SK-MEL-5 (cell line): Measurements from ENCODE around the gene NPL. TPM values are rescaled to one million over a fixed set of nuclear protein-coding genes. Genes with fewer than 3 reads are reported as not detected.

Source experiments
- DNase-seq: peaks from one replicate; pipeline ENCODE4 v3.0.0-alpha.2; 2016; ENCODE audit warnings: low read depth, low spot score
- in situ Hi-C: cut with HindIII; loops from 2 replicates; pipeline ENCODE4 v1.10.0; 2016; ENCODE audit warnings: low sequenced_read_pairs, high pct_unique_total_duplicates, low pct_unique_long_range_greater_than_20kb
- total RNA-seq: library from RNA; depleted of rRNA; stranded (reverse); fragments of >200 nt; shearing (Covaris generic); gene quantifications from 2 replicates; pipeline ENCODE4 v1.2.3, GENCODE V29; 2014

NPL gene
- total RNA-seq, 1 experiment from 2014 or later: 7.0 TPM

DNA sequence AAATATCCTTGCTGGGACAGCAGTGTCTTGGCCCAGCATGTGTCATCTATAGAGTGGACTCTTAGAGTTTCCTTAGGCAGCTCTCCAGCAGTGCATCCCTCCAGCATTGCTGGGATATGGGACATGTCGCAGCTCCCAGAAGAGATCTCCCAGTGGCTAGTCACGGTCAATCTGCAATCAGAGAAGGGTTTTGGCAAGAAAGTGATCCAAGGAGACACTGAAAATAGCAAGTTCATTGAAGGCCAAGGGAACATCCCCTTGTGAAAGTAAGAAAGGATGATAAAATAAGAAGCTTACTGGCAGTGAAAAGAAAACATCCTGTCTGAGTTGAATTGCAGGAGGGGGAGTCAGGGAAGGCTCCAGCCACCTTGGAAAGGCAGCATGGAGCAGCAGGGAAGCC lies 19.3 kb upstream of the NPL start:
- DNase-seq: no peak
- in situ Hi-C loops: no loop called here

DNA sequence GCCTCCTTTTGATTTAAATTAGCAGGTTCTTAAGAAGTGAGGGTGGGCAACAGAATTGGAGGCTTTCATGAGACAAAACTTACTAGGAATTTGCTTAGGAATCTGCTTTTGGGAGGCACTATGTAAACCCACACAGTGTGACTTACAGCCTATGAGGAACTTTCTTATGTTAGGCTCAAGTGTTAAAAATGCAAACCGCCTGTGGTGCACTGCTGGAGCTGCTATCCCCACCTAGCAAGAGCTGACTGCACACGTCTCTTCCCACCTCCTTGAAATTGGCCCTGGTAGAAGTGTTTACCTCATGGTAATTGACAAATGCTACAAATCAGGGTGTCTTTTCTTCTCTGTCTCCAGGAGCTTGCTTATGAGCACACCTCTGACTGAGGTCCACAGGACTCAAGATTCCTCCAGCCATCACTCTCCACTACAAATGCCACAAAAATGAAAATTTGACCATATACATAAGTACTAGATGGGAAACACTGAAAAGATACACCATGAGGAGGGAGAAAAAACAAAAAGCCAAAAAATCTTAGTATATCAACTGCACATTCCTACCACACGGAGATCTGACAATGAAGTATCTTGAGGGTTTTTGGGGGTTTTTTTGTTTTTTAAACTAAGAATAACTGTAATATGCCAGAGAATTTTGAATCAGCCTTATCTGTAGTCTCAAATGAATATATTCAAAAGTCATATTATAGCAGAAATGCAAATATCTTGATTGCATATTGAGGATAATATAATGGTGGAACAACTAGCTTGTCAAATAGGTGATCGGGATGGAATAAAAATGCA lies 18.2 kb upstream of the NPL start:
- no peak for DNase-seq
- in situ Hi-C loops: no loop called here

DNA sequence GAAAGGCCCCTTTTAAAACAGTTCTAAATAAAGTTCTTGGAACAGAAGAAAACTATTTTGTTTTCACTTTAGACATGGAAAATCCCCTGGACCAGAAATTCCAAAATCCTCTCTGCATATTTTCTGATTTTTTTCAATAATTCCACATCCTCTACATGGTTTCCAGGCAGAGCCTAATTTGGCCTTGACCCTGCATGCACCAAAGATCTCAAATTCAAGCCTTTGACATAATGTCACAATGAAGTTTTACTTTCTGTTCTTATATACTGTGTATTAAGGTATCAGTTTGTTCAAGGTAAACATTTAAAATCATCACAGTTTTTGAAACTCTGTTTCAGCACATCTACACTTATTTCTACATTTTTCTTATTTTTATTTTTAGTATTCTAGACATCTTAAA lies 12.2 kb upstream of the NPL start:
- in situ Hi-C loops: no loop called here
- DNase-seq: no peak

DNA sequence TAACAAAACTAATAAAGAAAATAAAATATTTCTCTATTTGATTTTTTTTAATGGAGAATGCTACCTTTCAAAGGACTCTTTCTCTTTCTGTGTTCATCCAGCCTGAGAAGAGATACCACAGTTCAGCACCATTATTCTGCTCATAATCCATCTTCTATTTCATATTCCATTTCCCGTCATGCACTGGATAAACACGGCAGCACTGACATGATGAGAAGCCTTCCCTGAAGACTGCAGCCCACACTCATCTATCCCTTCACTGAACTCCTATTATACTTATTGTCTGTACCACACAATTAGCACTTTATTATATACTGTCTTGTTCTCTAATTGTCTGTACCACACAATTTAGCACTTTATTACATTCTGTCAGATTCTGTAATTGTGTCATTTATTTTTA lies 10.7 kb upstream of the NPL start:
- in situ Hi-C loops: no loop called here

DNA sequence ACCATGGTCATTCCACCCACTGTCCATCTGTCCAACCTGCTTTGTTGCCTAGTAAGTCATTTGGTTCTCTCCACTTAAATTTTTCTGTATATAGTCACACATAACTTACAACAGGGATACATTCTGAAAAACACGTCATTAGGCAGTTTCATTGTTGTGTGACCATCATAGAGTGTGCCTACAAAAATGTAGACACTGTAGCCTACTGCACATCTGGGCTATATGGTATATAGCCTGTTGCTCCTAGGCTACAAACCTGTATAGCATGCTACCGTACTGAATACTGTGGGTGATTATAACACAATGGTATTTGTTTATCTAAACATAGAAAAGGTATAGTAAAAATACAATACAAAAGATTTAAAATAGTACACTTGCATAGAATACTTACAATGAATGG lies 10.0 kb upstream of the NPL start:
- in situ Hi-C loops: no loop called here

More for the DNA sequence above, 10.7 kb upstream of the NPL start:
- no peak for DNase-seq

DNA sequence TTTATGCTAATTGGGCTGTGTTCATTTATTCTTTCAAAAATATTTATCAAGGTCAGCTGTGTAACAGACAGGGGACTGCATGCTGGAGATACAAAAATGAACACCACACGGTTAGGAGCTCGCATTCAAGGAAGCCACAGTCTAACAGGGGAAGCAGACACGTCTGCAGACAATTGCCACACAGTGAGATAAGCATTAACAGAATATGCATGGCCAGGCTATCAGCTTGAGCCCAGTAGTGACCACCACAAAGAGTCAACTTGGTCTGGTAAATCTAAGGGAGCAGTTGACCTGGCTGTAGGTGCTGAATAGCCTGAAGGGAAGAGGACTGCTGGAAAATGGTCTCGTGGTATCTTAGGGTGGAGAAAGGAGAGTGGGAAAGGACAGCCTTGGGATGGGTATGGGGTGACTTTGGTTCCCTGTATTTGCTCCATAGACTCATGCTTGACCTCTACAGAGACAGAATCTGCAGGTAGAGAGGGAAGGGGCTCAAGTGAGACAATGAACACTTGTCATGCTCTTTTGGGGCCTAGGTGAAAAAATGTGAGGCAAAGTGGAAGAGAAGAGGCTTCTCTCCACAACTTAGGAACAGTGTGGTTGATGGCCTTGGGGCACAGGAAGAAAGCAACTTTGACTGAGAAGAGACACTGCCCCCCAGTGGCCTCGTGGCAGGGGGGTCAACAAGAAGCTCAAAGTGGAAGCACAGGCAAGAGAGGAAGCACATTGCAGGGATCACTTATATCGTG lies 7.6 kb upstream of the NPL start:
- in situ Hi-C loops: no loop called here
- DNase-seq: peak; percentile 77

More for the DNA sequence above, 10.0 kb upstream of the NPL start:
- DNase-seq: no peak

DNA sequence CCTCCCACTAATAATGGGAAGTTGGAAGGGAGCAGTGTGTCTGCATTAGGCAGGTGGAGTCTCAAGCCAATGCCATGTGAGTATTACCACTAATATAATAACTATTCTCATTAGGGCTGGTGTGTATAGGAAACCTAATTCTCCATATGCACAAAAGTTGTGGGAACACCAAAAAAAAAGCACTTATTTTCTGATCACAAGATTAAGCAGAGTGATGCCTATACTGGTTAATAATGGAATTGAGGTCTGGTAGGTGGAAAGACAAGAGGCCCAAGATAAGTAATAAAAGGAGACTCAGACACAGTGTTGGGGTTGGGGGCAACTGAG lies 7.0 kb upstream of the NPL start:
- in situ Hi-C loops: no loop called here
- no peak for DNase-seq

DNA sequence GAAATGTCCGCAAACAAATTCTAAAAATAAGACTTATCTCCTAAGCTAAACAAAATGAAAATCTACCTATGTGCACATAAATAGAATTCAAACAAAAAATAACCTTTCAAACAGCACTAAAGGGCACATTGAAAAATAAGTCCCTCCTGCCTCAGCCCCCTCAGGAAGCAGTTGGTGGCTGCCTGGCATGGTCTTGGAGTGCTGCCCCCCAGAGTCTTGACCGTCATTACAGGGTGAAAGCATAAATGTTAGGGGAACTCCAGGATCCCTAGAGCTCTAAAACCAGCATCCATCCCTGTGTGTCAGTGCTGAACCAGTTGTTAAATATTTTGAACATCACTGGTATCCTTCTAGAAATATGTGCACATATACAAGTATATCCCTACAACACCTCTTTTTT lies 6.5 kb upstream of the NPL start:
- no peak for DNase-seq
- in situ Hi-C loops: no loop called here

DNA sequence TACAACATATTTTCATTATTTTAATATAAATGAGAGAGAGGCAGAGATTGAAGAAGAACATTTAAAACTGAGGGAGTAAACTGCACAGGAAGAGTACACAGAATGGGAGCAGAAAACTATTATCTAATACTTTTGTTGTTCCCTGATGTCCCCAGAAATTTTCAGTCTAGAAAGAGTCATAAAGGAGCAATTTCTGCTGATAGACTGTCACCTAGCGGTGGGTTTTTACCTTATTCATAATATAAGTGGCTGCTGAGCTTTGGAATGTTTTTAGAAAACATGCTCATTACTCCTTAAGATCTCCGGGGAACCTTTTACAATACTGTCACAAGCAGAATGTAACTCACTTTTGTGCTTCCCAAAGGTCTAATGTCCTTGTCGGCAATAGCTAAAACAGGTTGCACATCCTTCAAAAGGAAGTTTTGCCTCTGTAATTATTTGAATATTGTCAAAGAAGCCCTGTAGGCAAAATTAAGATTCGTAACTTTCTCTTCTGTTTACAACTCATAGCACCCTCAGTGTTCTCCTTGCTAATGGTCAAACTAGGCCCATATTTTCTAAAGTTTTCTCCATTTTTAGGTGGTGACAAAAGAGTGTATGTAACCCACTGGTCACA lies 4.9 kb upstream of the NPL start:
- in situ Hi-C loops: no loop called here
- DNase-seq: peak; percentile 61

DNA sequence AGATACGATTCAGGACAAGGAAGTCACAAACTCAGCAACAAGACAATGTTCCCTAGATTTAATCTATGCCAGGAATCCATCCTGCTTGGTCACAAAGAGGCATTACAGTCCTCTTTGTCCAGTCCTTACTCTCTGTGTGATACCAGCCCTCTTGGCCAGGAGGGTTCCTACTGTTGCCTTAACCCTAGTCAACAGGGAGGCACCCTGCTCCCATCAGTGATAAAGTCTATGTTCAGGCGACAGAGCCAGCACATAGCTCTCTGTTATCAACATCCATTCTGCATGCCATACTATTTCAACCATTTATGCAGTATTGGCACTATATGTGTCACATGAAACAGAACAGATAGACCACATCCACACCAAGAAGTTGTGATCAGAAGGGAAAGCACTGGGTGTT lies 4.4 kb upstream of the NPL start:
- in situ Hi-C loops: no loop called here
- DNase-seq: no peak

DNA sequence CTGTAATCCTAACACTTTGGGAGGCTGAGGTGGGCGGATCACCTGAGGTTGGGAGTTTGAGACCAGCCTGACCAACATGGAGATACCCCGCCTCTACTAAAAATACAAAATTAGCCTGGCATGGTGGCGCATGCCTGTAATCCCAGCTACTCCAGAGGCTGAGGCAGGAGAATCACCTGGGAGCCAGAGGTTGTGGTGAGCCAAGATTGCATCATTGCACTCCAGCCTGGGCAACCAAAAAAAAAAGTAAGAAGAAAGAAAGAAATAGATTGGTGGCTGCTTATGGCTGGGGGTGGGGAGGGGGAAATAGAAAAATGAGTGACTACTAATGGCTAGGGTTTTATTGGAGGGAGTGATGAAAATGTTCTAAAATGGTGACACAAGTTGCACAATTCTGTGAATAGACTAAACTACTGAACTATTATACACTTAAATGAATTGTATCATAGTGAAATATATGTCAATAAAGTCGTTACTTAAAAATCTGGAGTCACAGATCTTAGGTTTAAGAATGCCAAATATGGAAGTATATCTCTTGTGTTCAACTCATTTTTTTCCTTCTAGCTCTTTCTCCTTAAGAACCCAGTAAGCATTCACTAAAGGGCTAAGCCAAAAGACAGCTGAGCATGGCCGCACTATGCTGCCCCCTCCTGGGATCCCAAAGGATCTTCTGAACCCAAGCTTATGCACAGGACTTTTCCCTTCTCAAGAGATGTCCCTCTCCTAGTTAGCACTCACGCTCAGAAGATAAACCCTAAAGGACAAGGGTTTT lies 3.2 kb upstream of the NPL start:
- peak; percentile 81 for DNase-seq
- in situ Hi-C loops: no loop called here

DNA sequence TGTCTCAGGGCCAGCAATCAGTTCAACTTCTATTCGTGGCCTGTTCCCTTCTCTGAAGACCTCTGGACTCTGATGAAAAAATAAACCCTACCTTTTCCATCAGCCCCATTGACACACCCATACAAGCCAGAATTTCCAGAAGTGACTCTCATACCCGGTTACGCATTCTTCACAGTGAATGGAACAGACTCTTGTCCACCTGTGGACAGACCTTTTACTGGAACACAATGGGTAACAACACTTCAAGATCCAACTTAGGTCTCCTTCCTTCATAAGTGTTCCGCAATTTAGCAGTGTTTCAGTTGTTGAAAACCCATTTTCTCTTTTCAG lies 2.6 kb upstream of the NPL start:
- in situ Hi-C loops: no loop called here
- no peak for DNase-seq

DNA sequence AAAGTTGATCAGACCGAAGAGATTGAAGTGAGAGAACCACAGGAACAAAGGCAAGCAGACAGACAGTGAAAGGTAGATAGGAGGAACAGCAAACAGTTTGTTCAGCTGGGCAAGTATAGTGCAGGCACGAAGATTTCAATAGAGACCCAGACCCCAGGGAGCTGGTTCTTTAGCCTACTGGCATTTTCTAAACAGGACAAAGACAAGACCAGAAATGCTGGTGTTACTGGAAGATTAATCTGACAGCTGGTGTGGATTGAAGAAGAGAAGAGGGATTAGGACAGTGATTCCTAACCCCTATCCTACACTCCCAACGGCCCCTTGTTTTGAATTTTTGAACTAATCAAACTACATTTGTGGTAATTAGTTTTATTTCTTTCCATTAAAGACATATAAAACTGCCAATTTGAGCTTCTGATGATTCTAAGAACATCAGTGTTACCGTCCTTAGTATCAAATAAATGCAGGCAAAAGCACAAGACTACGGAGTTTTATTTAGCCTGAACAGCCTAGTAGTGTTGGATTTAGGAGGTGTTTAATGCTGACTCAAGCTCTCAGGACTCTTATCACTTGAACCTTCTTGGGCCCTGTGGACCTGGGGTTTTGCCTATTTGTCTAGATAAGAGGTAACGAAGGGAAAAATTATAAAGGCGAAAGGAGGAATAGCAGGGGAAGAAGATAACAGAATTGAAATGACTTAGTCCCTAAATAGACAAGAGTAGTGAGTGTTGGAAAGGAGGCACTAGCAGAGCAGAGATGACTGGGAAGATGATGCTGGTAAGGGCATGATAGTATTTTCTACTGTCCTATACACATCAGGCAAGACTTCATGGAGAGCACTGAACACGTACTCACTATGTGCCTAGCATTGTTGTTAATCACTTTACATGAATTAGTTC lies 2.0 kb downstream of the NPL start:
- DNase-seq: no peak
- in situ Hi-C loops: no loop called here

DNA sequence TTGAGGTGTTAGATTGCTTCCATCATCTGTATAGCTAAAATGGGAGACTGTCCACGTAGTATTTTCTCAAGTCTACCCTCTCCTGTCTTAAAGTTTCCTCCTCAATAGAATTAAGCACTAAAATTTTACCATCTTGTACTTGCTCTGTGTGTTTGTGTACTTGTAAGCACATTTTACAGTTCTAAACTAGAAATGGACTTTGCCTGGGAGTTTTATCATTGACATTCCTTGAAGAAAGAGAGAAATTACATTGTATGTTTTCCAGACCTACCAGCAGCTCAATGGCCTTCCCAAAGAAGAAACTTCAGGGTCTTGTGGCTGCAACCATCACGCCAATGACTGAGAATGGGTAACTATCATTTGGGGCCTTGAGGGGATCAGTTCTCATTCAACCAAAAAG lies 4.5 kb downstream of the NPL start:
- DNase-seq: no peak
- in situ Hi-C loops: no loop called here

DNA sequence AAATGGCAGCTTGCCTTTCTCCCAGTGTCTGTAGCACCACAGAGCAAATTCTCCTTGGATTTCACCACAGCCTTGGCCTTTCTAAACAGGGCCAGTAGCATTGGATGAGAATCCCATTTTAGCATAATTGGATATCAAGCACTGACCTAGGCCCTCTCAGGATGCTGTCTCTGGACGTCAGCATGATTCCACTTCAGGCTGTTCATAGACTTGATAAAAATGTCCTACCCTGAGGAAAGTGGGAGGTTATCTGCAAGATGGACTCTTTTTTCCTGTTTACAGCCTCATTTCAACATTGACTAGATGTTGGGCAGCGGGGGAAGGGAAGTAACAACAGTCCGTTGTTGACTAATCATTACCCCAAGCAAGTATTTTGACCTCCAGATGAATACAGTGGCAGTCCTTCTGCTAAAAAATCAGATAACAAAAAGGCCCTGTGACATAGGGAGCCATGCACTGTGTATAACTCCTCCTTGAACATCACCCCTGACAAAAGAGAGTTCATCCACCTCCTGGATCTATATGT lies 5.2 kb downstream of the NPL start:
- in situ Hi-C loops: no loop called here
- peak; percentile 26 for DNase-seq

DNA sequence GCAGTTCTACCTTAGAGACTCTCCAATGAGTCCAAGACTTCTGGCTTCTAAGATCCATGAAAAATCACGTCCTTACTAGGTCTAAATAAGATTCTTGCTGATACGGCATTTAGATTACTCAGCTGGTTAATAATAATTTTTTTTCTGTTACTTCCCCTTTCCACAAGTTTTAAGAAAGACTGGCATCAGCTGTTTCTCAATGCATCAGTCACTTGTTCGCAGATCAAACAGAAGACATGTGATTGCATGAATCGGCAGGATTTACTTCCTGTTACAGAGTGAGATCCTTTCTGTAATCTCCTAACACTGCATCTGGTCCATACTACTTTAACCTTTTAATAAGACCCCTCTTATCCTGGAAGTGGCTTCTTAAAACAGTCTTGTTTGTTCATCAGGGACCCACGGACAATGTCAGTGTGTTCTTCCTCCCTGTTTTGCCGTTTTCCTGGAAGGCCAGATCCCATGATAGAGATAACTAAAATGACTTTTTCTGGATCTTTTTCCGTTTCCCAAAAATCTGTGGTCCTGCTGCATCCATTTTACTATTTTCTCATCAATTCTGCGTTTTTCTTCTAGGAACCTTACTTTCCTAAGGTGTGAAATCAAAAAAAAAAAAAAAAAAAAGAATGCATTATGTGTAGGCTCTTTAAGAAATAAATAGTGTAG lies 6.1 kb downstream of the NPL start:
- DNase-seq: peak; percentile 24
- in situ Hi-C loops: no loop called here
